Upper lobe of right lung (tissue), 1 donor: ENCODE results near the gene AGTRAP. TPM values are rescaled to one million over a fixed set of nuclear protein-coding genes. Genes with fewer than 3 reads are reported as not detected.

Source experiments
- ATAC-seq: fragments of 200-7000 bp; cut with Tn5 transposase; one replicate; pipeline ENCODE4 v1.9.1; 2020; ENCODE audit warnings: mild to moderate bottlenecking, moderate library complexity
- DNase-seq: peaks from one replicate; pipeline ENCODE4 v3.0.0-alpha.2; 2020
- H3K27ac ChIP-seq: fragments of 200-600 bp; one replicate; pipeline ENCODE4 v1.8.0; 2022
- H3K27me3 ChIP-seq: fragments of 200-600 bp; one replicate; pipeline ENCODE4 v1.8.0; 2022; ENCODE audit warnings: mild to moderate bottlenecking
- H3K36me3 ChIP-seq: fragments of 200-600 bp; one replicate; pipeline ENCODE4 v1.8.0; 2022
- H3K4me1 ChIP-seq: fragments of 200-600 bp; one replicate; pipeline ENCODE4 v1.8.0; 2022
- H3K4me3 ChIP-seq: fragments of 200-600 bp; one replicate; pipeline ENCODE4 v1.8.0; 2022; ENCODE audit warnings: mild to moderate bottlenecking
- H3K9me3 ChIP-seq: fragments of 200-600 bp; one replicate; pipeline ENCODE4 v1.8.0; 2022
- intact Hi-C: fragments of 100-400 bp; cut with DNase I; formaldehyde crosslinking; loops from one replicate; pipeline ENCODE4 v1.11.0; 2022
- total RNA-seq: library from RNA; stranded (reverse); fragmentation: NEBNext Ultra II Directional; extraction: Animal tissue kit (Norgen Biotek cat#: 25700); gene quantifications from one replicate; pipeline ENCODE4 v1.2.1, GENCODE V29; 2021
- TF ChIP-seq, protein P1 (sequence below): fragments of 200-600 bp; IDR thresholded peaks from one replicate; pipeline ENCODE4 v1.8.0; 2022; ENCODE audit warnings: antibody characterized with exemption
- donor health status: DM: no; HTN: yes; CAD: no; lungs with severe emphysema.

AGTRAP gene
- total RNA-seq, 1 donor from 2014 or later: 57.0 TPM

DNA sequence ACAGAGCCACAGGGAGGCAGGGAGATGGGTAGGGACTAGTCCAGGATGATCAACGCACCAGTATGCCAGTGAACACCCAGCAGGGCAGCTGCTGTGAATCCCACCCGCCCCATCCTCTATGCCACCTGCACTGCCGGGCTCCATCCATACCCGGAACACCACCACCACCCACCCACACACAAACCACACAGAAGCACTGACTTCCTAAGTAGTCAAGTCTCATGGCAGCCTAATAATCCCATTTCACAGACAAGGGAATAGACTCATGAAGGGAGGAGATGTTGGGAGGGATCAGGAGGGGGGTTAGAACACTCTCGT is 38.1 kb upstream of the AGTRAP start:
- Histone ChIP-seq H3K9me3 (no peaks in the 10 kb centered on the region), H3K27me3 (peaks cover 30% of the 10 kb centered on the region), H3K36me3 (no peaks in the 10 kb centered on the region), H3K27ac (no peak overlapping the region), H3K4me3 (no peak overlapping the region), H3K4me1 (peaks cover 2% of the 10 kb centered on the region)
- intact Hi-C loops: no loop called here
- TF ChIP-seq, protein P1, sequence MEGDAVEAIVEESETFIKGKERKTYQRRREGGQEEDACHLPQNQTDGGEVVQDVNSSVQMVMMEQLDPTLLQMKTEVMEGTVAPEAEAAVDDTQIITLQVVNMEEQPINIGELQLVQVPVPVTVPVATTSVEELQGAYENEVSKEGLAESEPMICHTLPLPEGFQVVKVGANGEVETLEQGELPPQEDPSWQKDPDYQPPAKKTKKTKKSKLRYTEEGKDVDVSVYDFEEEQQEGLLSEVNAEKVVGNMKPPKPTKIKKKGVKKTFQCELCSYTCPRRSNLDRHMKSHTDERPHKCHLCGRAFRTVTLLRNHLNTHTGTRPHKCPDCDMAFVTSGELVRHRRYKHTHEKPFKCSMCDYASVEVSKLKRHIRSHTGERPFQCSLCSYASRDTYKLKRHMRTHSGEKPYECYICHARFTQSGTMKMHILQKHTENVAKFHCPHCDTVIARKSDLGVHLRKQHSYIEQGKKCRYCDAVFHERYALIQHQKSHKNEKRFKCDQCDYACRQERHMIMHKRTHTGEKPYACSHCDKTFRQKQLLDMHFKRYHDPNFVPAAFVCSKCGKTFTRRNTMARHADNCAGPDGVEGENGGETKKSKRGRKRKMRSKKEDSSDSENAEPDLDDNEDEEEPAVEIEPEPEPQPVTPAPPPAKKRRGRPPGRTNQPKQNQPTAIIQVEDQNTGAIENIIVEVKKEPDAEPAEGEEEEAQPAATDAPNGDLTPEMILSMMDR: no peak
- no peak for DNase-seq
- ATAC-seq: no peak

DNA sequence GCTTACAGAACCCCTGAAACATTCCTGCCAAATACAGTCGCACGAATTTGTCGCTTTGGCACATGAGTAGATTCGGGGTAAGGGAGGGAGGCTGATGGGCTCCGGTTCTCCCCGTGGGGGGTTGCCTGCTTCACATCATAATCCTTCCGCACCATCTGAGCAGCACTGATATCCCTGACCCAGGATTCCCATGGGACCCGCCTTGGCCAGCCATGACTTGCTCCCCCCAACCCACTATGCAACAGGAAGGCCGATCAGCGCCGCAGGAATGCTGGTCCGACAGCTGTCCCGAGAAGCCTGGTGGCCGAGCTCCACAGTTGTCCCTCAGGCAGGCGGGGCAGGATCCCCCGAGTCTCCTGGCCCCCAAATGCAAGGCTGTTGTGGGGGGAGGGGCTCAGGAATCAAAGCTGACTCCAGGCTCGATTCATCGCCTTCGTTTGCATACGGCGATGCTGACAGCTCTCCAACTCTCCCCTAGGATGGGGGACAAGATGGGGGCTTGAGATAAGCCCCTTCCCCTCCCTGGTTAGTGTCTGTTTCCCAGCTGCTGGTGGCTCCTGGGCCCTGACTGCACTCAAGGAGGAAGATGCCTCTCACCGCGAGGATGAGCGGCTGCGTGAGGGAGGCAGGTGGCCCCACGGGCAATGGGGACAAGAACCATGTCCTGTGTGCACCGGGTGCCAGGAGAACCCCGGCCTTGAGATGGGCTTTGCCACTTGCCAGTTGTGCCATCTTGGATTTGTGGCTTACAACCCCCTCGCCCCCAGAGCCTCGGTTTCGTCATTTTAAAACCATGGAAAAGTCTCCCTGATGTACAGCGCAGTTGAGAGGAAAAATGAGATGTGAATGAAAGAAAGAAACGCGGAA is 35.1 kb upstream of the AGTRAP start:
- Histone ChIP-seq H3K27me3 (peaks cover 33% of the 10 kb centered on the region), H3K9me3 (no peaks in the 10 kb centered on the region), H3K4me1 (no peaks in the 10 kb centered on the region), H3K27ac (no peak overlapping the region), H3K36me3 (no peaks in the 10 kb centered on the region), H3K4me3 (no peak overlapping the region)
- no peak for DNase-seq
- ATAC-seq: no peak
- intact Hi-C loops: no loop called here
- TF ChIP-seq, protein P1: no peak

GRCh38 chr1:11701551-11701961 is 34.4 kb upstream of the AGTRAP start:
- peaks cover 33% of the 10 kb centered on the region for H3K27me3 ChIP-seq
- H3K9me3 ChIP-seq: no peaks in the 10 kb centered on the region
- no peak overlapping the region for H3K4me3 ChIP-seq
- ATAC-seq (no peak), DNase-seq (no peak)
- no peaks in the 10 kb centered on the region for H3K36me3 ChIP-seq
- no peaks in the 10 kb centered on the region for H3K4me1 ChIP-seq
- intact Hi-C loops: no loop called here
- TF ChIP-seq, protein P1: no peak
- no peak overlapping the region for H3K27ac ChIP-seq

DNA sequence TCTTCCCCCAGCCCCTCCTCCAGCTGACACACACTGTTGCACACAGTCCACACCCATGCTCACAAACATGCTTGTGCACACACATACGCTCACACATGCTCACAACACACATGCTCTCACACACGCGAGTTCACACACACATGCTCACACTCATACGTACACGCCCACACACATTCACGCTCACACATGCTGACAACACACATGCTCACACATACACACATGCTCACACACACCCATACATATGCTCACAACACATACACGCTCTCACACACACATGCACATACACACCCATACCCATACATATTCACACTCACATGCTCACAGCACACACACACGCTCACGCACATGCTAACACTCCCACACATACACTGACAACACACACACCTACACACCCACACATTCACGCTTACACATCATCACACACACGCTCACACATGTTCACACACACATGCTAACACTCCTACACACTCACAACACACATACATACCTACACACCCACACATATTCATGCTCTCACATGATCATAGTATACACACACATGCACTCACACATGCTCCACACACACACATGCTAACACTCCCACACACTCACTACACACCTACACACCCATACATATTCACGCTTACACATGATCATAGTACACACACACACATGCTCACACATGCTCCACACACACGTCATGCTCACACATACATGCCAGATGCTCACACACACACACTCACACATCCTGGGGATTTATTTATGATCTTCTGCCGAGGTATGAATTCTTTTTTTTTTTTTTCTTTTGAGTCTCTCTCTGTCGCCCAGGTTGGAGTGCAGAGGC is 33.7 kb upstream of the AGTRAP start:
- DNase-seq (no peak), ATAC-seq (no peak)
- Histone ChIP-seq H3K27me3 (peaks cover 33% of the 10 kb centered on the region), H3K4me3 (no peak overlapping the region), H3K27ac (no peak overlapping the region), H3K36me3 (no peaks in the 10 kb centered on the region), H3K9me3 (no peaks in the 10 kb centered on the region), H3K4me1 (no peaks in the 10 kb centered on the region)
- intact Hi-C loops: no loop called here
- TF ChIP-seq, protein P1: no peak

DNA sequence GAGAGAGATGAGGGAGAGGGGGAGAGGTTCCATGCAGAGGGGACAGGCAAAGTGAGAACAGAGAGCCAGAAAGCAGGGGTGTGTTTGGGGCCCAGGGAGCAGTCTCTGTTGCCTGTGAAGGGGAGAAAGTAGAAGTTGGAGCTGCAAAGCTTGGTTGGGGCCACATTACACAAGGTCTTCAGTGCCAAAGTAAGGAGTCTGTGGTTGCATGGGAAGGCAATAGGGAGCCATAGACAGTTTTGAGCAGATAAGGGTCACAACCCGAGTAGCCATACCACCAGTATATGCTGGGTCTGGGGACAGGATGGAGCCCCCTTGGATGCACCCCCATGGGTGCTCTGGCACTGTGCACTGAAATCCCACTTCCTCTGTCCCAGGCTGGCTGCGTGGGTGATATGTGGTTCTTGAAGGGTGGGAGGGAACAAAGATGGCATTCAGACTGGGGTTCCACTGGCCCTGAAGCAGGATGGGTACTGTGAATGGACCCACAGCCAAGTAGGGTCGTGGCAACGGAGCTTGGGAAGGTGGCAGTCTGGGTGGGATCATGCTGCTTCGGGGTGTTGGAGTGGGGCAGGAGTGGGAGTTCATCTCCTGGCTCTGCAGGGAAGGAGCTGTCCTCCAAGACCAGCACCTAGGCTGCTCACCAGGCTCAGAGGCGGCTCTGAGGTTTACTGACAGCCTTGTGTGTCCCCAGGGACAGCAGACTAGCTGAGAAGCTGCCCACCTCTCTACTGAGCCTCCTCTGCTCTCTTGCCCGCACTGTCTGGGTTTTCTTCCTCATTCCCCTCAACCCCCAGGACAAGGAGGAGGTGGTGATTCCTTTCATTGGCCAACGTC is 32.4 kb upstream of the AGTRAP start:
- peak; percentile 28 for ATAC-seq
- TF ChIP-seq, protein P1: no peak
- H3K4me3 ChIP-seq: no peak overlapping the region
- no peaks in the 10 kb centered on the region for H3K9me3 ChIP-seq
- peaks cover 33% of the 10 kb centered on the region for H3K27me3 ChIP-seq
- H3K4me1 ChIP-seq: no peaks in the 10 kb centered on the region
- intact Hi-C loops: no loop called here
- DNase-seq: no peak
- H3K27ac ChIP-seq: no peak overlapping the region
- no peaks in the 10 kb centered on the region for H3K36me3 ChIP-seq
